WI38 (cell line): ENCODE results near the gene CRYBA4.

Experiments
- H3K4me3 ChIP-seq: 2 replicates; pipeline ENCODE4 v1.5.1; 2011; ENCODE audit warnings: low read depth, mild to moderate bottlenecking, control low read depth, low read length
- CTCF ChIP-seq: IDR thresholded peaks from 2 replicates; pipeline ENCODE4 v1.5.1; 2012; ENCODE audit warnings: low read depth, mild to moderate bottlenecking, control low read depth, low read length

The CRYBA4 gene

GRCh38 chr22:26615830-26616435, 5.8 kb upstream of the CRYBA4 start:
- no peak overlapping the region for H3K4me3 ChIP-seq
- no peak for TF ChIP-seq CTCF

GRCh38 chr22:26616650-26617049, 5.1 kb upstream of the CRYBA4 start:
- no peak for TF ChIP-seq CTCF
- H3K4me3 ChIP-seq, result no peak overlapping the region

GRCh38 chr22:26617271-26618199, 4.2 kb upstream of the CRYBA4 start, which contains the start of gene CRYBB1:
TSS of gene CRYBB1 (minus strand) at chr22:26618027. CDS start at chr22:26616319, 1,708 bp downstream.
- TF ChIP-seq CTCF, result no peak
- H3K4me3 ChIP-seq, result no peak within 1 kb of the TSS

GRCh38 chr22:26618455-26618854, 3.3 kb upstream of the CRYBA4 start:
- no peak for TF ChIP-seq CTCF

GRCh38 chr22:26619510-26619909, 2.3 kb upstream of the CRYBA4 start:
- no peak overlapping the region for H3K4me3 ChIP-seq
- no peak for TF ChIP-seq CTCF

More at GRCh38 chr22:26618455-26618854, 3.3 kb upstream of the CRYBA4 start:
- H3K4me3 ChIP-seq, result no peak overlapping the region

- TF ChIP-seq CTCF, result no peak
- H3K4me3 ChIP-seq, result no peak overlapping the region
Observed at GRCh38 chr22:26620197-26620596, 1.6 kb upstream of the CRYBA4 start.

GRCh38 chr22:26623984-26624383, 2.2 kb downstream of the CRYBA4 start:
- no peak for TF ChIP-seq CTCF

More at GRCh38 chr22:26623984-26624383, 2.2 kb downstream of the CRYBA4 start:
- no peak overlapping the region for H3K4me3 ChIP-seq
